ENCODE measurements around the gene GRAMD1B.

The GRAMD1B gene

GRCh38 chr11:123607781-123608180 is 177.7 kb downstream of the GRAMD1B start:
- H3K4me3 ChIP-seq (ENCODE audit: low read depth, low read length), result no peak overlapping the region
- ChIA-PET POLR2A (no interaction called here), CTCF (interaction anchor here (1.3 kb wide), 1 partner anchor 31 kb away, joined by 5 read pairs; no protein-coding TSS in a partner anchor)
- no peak for DNase-seq (ENCODE audit: low read depth, low spot score)
- TF ChIP-seq CTCF (IDR thresholded peaks at IDR 0.05; ENCODE audit: insufficient read depth, low read length, missing control alignments), result no peak

- CTCF ChIA-PET, result interaction anchor here (1.3 kb wide), 1 partner anchor 32 kb away, joined by 5 read pairs; no protein-coding TSS in a partner anchor
- DNase-seq (ENCODE audit: low read depth, low spot score), result no peak
- no peak for TF ChIP-seq CTCF (IDR thresholded peaks at IDR 0.05; ENCODE audit: insufficient read depth, low read length, missing control alignments)
- POLR2A ChIA-PET, result no interaction called here
- H3K4me3 ChIP-seq (ENCODE audit: low read depth, low read length), result no peak overlapping the region
These were observed 178.3 kb downstream of the GRAMD1B start for GRCh38 chr11:123608371-123608770.

- no peak overlapping the region for H3K4me3 ChIP-seq (ENCODE audit: low read depth, low read length)
- CTCF ChIA-PET, result interaction anchor here (1.3 kb wide), 1 partner anchor 32 kb away, joined by 5 read pairs; no protein-coding TSS in a partner anchor
- POLR2A ChIA-PET, result no interaction called here
- TF ChIP-seq CTCF (IDR thresholded peaks at IDR 0.05; ENCODE audit: insufficient read depth, low read length, missing control alignments), result no peak
- no peak for DNase-seq (ENCODE audit: low read depth, low spot score)
These were observed 178.9 kb downstream of the GRAMD1B start for GRCh38 chr11:123608945-123609344.

GRCh38 chr11:123611698-123612097 is 181.6 kb downstream of the GRAMD1B start:
- POLR2A ChIA-PET, result no interaction called here
- no peak overlapping the region for H3K4me3 ChIP-seq (ENCODE audit: low read depth, low read length)
- DNase-seq (ENCODE audit: low read depth, low spot score), result no peak
- TF ChIP-seq CTCF (IDR thresholded peaks at IDR 0.05; ENCODE audit: insufficient read depth, low read length, missing control alignments), result no peak
- CTCF ChIA-PET, result interaction anchor here (0.9 to 1.3 kb wide), 3 partner anchors 29 to 97 kb away, joined by 3 to 5 read pairs (median 4); no protein-coding TSS in a partner anchor

GRCh38 chr11:123616505-123617198 is 186.6 kb downstream of the GRAMD1B start:
- no peak for TF ChIP-seq CTCF (IDR thresholded peaks at IDR 0.05; ENCODE audit: insufficient read depth, low read length, missing control alignments)
- no peak for DNase-seq (ENCODE audit: low read depth, low spot score)
- POLR2A ChIA-PET, result no interaction called here

GRCh38 chr11:123622576-123622975 is 192.5 kb downstream of the GRAMD1B start:
- POLR2A ChIA-PET, result no interaction called here
- CTCF ChIA-PET, result no interaction called here
- DNase-seq (ENCODE audit: low read depth, low spot score), result no peak
- no peak overlapping the region for H3K4me3 ChIP-seq (ENCODE audit: low read depth, low read length)
- no peak for TF ChIP-seq CTCF (IDR thresholded peaks at IDR 0.05; ENCODE audit: insufficient read depth, low read length, missing control alignments)

More at GRCh38 chr11:123616505-123617198, 186.6 kb downstream of the GRAMD1B start:
- CTCF ChIA-PET, result interaction anchor here (0.7 to 1.5 kb wide), 3 partner anchors 40 to 94 kb away, joined by 3 to 4 read pairs (median 4); no protein-coding TSS in a partner anchor
- no peak overlapping the region for H3K4me3 ChIP-seq (ENCODE audit: low read depth, low read length)

Measured in AG04449 (cell line).